M059J (cell line): ENCODE results near the gene SDHAF1. TPM values are rescaled to one million over a fixed set of nuclear protein-coding genes. Genes with fewer than 3 reads are reported as not detected.
"Not testable (repeated sequence)": the region's sequence is repeated elsewhere in the genome, so short reads cannot be mapped to it uniquely, and the experiment has no call there.

Experiments
- DNase-seq: peaks from one replicate; pipeline ENCODE4 v3.0.0-alpha.2; 2012; ENCODE audit warnings: low read depth
- total RNA-seq: library from RNA; depleted of rRNA; stranded (reverse); fragments of >200 nt; shearing (Covaris generic); gene quantifications from 2 replicates; pipeline ENCODE4 v1.2.3, GENCODE V29; 2014; rRNA removed

The SDHAF1 gene
- total RNA-seq, 1 experiment from 2014 or later, result 32.0 TPM

- peak; percentile 99 for DNase-seq
Observed at GRCh38 chr19:36014012-36014924, 19.3 kb downstream of the SDHAF1 start, which contains the start of gene ALKBH6. Gene ALKBH6, minus strand, starts transcription at chr19:36014213. Its CDS starts 816 bp downstream, at chr19:36013397.

- no peak for DNase-seq
Observed at GRCh38 chr19:36019061-36019670, 24.2 kb downstream of the SDHAF1 start.

GRCh38 chr19:36023432-36023831 lies 28.4 kb downstream of the SDHAF1 start:
- no peak for DNase-seq

DNA sequence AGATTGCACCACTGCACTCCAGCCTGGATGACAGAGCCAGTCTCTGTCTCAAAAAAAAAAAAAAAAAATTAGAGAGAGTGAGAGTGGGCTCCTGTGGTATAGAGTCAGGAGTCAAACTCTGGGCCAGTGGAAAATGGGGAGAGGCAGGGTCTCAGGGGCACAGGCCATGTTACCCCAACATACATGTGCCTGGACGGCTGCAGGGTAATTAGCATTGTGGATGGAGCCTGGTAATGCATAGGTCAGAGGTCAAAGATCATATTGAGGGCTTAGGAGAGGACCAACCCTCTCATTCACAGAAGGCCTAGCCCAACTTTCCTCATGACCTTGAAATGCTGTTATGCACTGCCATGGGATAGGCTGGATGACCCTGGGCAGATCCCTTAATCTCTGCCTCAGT lies 30.6 kb downstream of the SDHAF1 start:
- DNase-seq, result no peak

DNA sequence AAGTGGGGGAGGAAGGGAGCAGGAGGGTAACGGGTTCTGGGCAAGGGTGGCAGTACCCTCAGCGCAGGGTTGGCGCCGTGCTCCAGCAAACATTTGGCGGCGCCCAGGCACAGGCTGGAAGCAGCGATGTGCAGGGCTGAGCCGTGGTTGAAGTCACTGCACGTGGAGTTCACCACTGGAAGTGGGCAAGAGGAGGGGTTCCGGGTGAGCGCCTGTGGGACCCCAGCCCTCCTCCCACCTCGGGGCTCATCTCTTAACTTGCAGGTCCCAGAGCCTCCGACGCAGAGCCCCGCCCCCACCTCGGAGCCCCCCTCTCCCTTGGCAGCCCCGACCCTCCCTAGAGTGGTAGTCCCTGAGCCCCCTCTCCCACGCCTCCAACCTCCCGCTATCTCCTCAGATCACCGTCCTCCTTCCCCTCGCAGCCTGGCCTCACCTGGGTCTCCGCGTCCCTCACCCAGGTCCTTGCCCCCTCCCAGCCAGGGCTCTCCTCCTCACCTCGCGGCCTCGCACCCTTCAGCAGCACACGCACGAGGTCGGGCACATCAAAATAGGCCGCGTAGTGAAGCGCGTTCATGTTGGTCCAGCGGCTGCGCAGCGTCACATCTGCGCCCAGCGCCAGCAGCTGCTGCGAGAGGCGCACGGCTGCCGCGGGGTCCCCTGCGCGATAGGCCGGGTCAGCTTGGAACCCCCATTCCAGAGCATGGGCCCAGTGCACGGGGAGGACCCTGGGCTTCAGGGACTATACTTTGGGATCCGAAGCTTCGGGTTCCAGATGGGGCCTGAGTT lies 31.3 kb downstream of the SDHAF1 start:
- no peak for DNase-seq

GRCh38 chr19:36027696-36028095 lies 32.7 kb downstream of the SDHAF1 start:
- no peak for DNase-seq

GRCh38 chr19:36028313-36029041 lies 33.5 kb downstream of the SDHAF1 start:
- DNase-seq, result no peak

- DNase-seq, result peak; percentile 33
Observed at GRCh38 chr19:36030264-36031148, 35.5 kb downstream of the SDHAF1 start.

- DNase-seq, result no peak
Observed at GRCh38 chr19:36031308-36031707, 36.3 kb downstream of the SDHAF1 start.

- DNase-seq, result peak; percentile 54
Observed at GRCh38 chr19:36032251-36033104, 37.5 kb downstream of the SDHAF1 start, which contains the start of gene CLIP3. Gene CLIP3, minus strand, starts transcription at chr19:36032873. Its CDS starts 516 bp downstream, at chr19:36032357.

DNA sequence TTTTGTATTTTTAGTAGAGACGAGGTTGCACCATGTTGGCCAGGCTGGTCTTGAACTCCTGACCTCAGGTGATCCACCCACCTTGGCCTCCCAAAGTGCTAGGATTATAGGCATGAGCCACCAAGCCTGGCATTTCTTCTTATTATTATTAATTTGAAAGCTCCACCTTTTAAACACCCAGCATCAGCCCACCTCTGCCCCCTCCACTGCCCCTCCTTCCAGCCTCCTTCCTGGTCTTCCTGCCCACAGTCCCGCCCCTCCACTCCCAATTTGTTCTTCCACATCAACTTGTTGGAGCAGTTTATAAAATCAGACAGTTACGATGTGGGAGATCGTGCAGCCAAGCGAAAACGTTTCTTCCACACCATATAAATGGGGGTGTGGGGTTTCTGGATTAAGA lies 45.5 kb downstream of the SDHAF1 start:
- no peak for DNase-seq

- not testable (repeated sequence) for DNase-seq
Observed at GRCh38 chr19:36041092-36041491, 46.1 kb downstream of the SDHAF1 start.

DNA sequence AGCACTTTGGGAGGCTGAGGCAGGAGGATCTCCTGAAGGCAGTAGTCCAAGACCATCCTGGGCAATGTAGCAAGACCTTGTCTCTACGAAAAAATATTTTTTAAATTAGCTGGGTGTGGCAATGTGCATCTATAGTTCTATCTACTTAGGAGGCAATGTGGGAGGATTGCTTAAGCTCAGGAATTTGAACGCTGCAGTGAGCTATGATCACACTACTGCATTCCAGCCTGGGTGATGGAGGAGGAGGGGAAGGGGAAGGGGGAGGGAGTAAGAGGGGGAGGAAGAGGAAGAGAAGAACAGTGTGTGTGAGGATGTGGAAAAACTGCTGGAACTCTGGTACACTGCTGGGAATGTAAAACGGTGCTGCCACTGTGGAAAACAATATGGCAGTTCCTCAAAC lies 46.8 kb downstream of the SDHAF1 start:
- no peak for DNase-seq

DNA sequence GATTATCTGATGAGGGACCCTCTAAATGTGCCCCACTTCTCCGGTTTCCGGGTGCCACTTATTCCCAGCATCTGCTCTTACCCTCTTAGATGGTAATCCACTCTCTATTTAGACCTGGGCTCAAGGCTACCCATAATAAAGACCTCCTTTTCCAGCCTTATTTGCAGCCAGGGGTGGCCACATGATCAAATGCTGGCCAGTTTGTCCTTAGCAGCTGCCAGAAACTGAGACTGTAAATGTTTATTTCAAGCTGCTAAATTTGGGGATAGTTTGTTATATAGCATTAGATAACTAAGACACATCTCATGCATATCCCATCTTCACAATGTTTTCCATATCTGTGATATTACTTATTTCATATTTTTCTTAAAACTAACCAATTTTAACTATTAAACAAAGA lies 49.0 kb downstream of the SDHAF1 start:
- no peak for DNase-seq

Other genes starting within 250 kb of the SDHAF1 start
- gene U2AF1L4, start 249.8 kb upstream of the SDHAF1 start, total RNA-seq, result 18.0 and 24.9 TPM in 2 replicates
- gene PSENEN, start 249.5 kb upstream of the SDHAF1 start, total RNA-seq, result 90.5 and 108 TPM in 2 replicates
- 4.3 and 12.2 TPM in 2 replicates for gene LIN37, start 246.6 kb upstream of the SDHAF1 start, total RNA-seq
- gene HSPB6, start 238.2 kb upstream of the SDHAF1 start, total RNA-seq, result 0.39 and 0.47 TPM in 2 replicates
- gene PROSER3, start 237.0 kb upstream of the SDHAF1 start, total RNA-seq, result 5.9 and 7.4 TPM in 2 replicates
- gene ARHGAP33, start 219.6 kb upstream of the SDHAF1 start, total RNA-seq, result 1.5 and 4.2 TPM in 2 replicates
- not detected in 2 replicates for gene PRODH2, start 182.3 kb upstream of the SDHAF1 start, total RNA-seq
- gene NPHS1, start 142.7 kb upstream of the SDHAF1 start, total RNA-seq, result not detected in 2 replicates
- 0.07 and 0.17 TPM in 2 replicates for gene KIRREL2, start 138.3 kb upstream of the SDHAF1 start, total RNA-seq
- gene APLP1, start 126.6 kb upstream of the SDHAF1 start, total RNA-seq, result 42.4 and 51.5 TPM in 2 replicates
- gene NFKBID, start 94.6 kb upstream of the SDHAF1 start, total RNA-seq, result 0.91 and 6.1 TPM in 2 replicates
- not detected in 2 replicates for gene HCST, start 92.7 kb upstream of the SDHAF1 start, total RNA-seq
- not detected in 2 replicates for gene TYROBP, start 86.9 kb upstream of the SDHAF1 start, total RNA-seq
- 3.3 and 4.6 TPM in 2 replicates for gene LRFN3, start 58.8 kb upstream of the SDHAF1 start, total RNA-seq
- not detected in 2 replicates for gene SYNE4, start 13.6 kb downstream of the SDHAF1 start, total RNA-seq
- 54.6 and 64.6 TPM in 2 replicates for gene ALKBH6, start 19.0 kb downstream of the SDHAF1 start, total RNA-seq
- 1.3 and 6.7 TPM in 2 replicates for gene CLIP3, start 37.7 kb downstream of the SDHAF1 start, total RNA-seq
- 4.3 and 6.8 TPM in 2 replicates for gene THAP8, start 59.1 kb downstream of the SDHAF1 start, total RNA-seq
- gene WDR62, start 59.7 kb downstream of the SDHAF1 start, total RNA-seq, result 10.8 and 19.4 TPM in 2 replicates
- gene OVOL3, start 116.0 kb downstream of the SDHAF1 start, total RNA-seq, result 0.39 TPM in 1 of 2 replicates, not detected in the other
- gene POLR2I, start 119.7 kb downstream of the SDHAF1 start, total RNA-seq, result 90.4 and 115 TPM in 2 replicates
- 307 and 372 TPM in 2 replicates for gene TBCB, start 120.3 kb downstream of the SDHAF1 start, total RNA-seq
- 425 and 426 TPM in 2 replicates for gene CAPNS1, start 144.9 kb downstream of the SDHAF1 start, total RNA-seq
- gene COX7A1, start 157.3 kb downstream of the SDHAF1 start, total RNA-seq, result not detected in 2 replicates
- 2.2 and 3.6 TPM in 2 replicates for gene ZNF565, start 219.5 kb downstream of the SDHAF1 start, total RNA-seq
- gene ZNF146, start 219.9 kb downstream of the SDHAF1 start, total RNA-seq, result 72.9 and 95.5 TPM in 2 replicates